SU-DHL-6 (cell line): ENCODE data around the gene BAHCC1.

Experiments used
- EZH2phosphoT487 ChIP-seq: fragments of 200-600 bp; sonication (generic), shearing (Covaris generic); conservative IDR thresholded peaks from 2 replicates; pipeline ENCODE4 v1.6.1; 2018; ENCODE audit warnings: mild to moderate bottlenecking, antibody characterized with exemption, low read length, moderate library complexity, mixed read lengths
- TF ChIP-seq, protein P1 (sequence below): fragments of 200-600 bp; sonication (generic); IDR thresholded peaks from one replicate; pipeline ENCODE4 v1.5.1; 2017; ENCODE audit warnings: antibody characterized with exemption, mild to moderate bottlenecking, low read length, moderate library complexity; ENCODE audit not compliant: insufficient read depth, poor library complexity, severe bottlenecking

- TF ChIP-seq, protein P1, sequence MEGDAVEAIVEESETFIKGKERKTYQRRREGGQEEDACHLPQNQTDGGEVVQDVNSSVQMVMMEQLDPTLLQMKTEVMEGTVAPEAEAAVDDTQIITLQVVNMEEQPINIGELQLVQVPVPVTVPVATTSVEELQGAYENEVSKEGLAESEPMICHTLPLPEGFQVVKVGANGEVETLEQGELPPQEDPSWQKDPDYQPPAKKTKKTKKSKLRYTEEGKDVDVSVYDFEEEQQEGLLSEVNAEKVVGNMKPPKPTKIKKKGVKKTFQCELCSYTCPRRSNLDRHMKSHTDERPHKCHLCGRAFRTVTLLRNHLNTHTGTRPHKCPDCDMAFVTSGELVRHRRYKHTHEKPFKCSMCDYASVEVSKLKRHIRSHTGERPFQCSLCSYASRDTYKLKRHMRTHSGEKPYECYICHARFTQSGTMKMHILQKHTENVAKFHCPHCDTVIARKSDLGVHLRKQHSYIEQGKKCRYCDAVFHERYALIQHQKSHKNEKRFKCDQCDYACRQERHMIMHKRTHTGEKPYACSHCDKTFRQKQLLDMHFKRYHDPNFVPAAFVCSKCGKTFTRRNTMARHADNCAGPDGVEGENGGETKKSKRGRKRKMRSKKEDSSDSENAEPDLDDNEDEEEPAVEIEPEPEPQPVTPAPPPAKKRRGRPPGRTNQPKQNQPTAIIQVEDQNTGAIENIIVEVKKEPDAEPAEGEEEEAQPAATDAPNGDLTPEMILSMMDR = no peak
- TF ChIP-seq EZH2phosphoT487 = no peak
These were observed 22.8 kb downstream of the BAHCC1 start for GRCh38 chr17:81417879-81418709.
